T-helper 1 cell treated with Interleukin-12 subunit alpha and Interleukin-12 subunit beta and Interleukin-4 antibody, amounts not matched to agents 30 μg/mL and 1 μg/mL, for 36 hours (primary cell): ENCODE data around the gene GRM1.

Source experiments
- H3K27ac Mint-ChIP-seq: one replicate; pipeline ENCODE4 v1.8.0; 2021; ENCODE audit warnings: mild to moderate bottlenecking, mixed read lengths
- H3K27me3 Mint-ChIP-seq: one replicate; pipeline ENCODE4 v1.8.0; 2021; ENCODE audit warnings: low read depth, mixed read lengths
- H3K36me3 Mint-ChIP-seq: one replicate; pipeline ENCODE4 v1.8.0; 2021; ENCODE audit warnings: low read depth, mixed read lengths
- H3K4me1 Mint-ChIP-seq: one replicate; pipeline ENCODE4 v1.8.0; 2021; ENCODE audit warnings: low read depth, mixed read lengths
- H3K4me3 Mint-ChIP-seq: one replicate; pipeline ENCODE4 v1.8.0; 2021; ENCODE audit warnings: mild to moderate bottlenecking, moderate library complexity, mixed read lengths
- H3K9me3 Mint-ChIP-seq: one replicate; pipeline ENCODE4 v1.8.0; 2021; ENCODE audit warnings: mixed read lengths

GRM1 gene

DNA sequence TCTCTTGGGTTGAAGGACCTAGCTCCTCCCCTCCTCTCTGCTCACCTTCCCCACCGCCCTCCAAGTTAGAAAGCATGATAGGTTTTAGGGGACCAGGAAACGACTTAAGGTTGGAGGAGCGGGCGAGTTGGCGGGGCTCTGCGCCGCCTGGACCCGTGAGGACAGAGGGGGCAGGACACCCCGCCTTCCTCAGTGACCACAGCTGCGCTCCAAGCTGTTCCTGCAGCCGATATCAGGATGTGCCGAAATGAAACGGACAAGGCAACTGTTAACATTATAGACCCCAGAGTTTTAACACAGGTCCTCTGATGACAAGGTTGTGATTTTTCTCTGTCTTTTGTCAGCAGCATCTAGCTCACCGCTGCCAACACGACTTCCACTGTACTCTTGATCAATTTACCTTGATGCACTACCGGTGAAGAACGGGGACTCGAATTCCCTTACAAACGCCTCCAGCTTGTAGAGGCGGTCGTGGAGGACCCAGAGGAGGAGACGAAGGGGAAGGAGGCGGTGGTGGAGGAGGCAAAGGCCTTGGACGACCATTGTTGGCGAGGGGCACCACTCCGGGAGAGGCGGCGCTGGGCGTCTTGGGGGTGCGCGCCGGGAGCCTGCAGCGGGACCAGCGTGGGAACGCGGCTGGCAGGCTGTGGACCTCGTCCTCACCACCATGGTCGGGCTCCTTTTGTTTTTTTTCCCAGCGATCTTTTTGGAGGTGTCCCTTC, at the start of gene GRM1:
Gene GRM1, plus strand, starts transcription at position 212 of the 722 bp plus-strand sequence. Its CDS starts 456 bp downstream, at position 668.
- no peaks in the 10 kb centered on the region for H3K36me3 Mint-ChIP-seq
- H3K4me3 Mint-ChIP-seq: no peak within 1 kb of the TSS
- no peak within 1 kb of the TSS for H3K27ac Mint-ChIP-seq
- H3K4me1 Mint-ChIP-seq: no peaks in the 10 kb centered on the region
- H3K9me3 Mint-ChIP-seq: peaks cover 3% of the 10 kb centered on the region
- H3K27me3 Mint-ChIP-seq: peaks cover 40% of the 10 kb centered on the region

DNA sequence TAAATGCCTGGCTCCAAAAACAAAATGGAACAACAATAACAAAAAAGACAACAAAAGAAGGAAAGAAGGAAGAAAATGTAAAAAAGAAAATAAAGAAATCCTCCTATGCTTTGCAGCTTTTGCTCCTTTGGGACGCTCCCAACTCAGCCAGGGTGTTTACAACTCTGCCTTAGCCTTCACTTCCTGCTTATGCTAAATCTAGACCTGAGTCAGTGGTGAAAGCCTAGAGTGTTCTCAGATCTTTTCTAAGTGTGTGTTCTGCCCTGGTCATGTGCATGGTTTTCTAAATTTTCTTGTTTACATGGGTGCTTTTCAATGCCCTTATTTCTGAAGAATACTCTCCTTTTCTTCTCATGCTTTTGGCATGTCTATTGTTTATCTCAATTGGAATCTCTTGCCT, 19.5 kb upstream of the GRM1 start:
- H3K27ac Mint-ChIP-seq: no peak overlapping the region
- H3K9me3 Mint-ChIP-seq: peaks cover 10% of the 10 kb centered on the region
- H3K36me3 Mint-ChIP-seq: no peaks in the 10 kb centered on the region
- H3K4me3 Mint-ChIP-seq: no peak overlapping the region
- no peaks in the 10 kb centered on the region for H3K27me3 Mint-ChIP-seq
- no peaks in the 10 kb centered on the region for H3K4me1 Mint-ChIP-seq

DNA sequence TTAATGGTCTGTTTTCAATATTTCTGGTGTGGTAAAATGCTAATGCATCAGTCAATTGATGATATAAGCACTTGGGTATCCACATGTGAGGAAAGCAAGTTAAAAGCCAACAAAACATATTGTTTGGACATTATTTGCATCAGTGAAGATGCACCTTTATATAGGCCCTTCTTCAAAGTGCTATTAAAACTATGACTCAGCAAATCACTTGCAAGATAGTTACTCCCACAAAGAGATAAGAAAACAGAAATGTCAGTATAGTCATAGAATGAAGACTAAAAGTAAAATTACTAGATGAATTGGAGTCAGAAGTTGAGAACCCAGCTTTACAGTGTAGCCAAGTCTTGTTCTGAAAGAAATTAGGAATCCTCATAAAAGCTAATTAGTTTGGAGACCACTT, 14.6 kb upstream of the GRM1 start:
- H3K36me3 Mint-ChIP-seq: no peaks in the 10 kb centered on the region
- H3K9me3 Mint-ChIP-seq: peaks cover 7% of the 10 kb centered on the region
- H3K4me3 Mint-ChIP-seq: no peak overlapping the region
- H3K4me1 Mint-ChIP-seq: no peaks in the 10 kb centered on the region
- no peak overlapping the region for H3K27ac Mint-ChIP-seq
- no peaks in the 10 kb centered on the region for H3K27me3 Mint-ChIP-seq

DNA sequence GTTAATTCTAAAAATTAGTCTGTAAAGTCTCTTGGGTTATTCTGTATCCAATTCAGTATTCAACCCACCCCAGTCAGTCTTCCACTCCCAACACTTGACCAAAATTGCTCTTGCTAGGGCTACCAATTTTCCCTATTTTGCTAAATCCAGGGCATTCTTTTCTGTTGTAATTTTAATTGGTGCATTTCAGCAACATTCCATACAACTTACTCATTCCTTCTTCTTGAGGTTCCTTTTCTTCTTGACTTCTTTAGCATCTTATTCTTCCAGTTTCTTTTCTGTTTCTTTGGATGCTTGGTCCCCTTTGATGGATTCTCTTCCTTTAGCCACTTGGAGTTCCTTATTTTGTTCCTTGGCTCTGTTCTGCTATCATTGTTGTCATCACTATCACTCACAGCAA, 11.2 kb upstream of the GRM1 start:
- no peak overlapping the region for H3K27ac Mint-ChIP-seq
- no peaks in the 10 kb centered on the region for H3K9me3 Mint-ChIP-seq
- H3K4me3 Mint-ChIP-seq: no peak overlapping the region
- no peaks in the 10 kb centered on the region for H3K4me1 Mint-ChIP-seq
- peaks cover 3% of the 10 kb centered on the region for H3K27me3 Mint-ChIP-seq
- no peaks in the 10 kb centered on the region for H3K36me3 Mint-ChIP-seq

DNA sequence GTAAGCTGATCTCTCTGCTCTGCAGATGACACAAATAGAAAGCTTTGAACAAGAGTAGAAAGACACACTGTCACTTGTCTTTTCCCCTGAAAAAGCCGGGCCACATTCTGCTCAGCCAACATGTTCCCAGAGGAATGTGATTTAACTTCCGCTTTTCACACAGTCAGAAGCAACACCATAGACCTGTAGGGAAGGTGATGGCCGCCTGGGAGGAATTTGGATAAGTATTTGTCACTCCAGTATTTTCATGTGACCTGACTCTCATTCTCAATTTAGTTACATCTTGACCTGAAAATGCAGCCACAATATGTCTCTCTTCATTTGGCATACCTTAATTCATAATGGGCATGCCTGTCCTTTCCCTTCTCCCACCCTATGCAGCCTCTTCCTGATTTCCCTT, 2.0 kb upstream of the GRM1 start:
- Mint-ChIP-seq H3K36me3 (no peaks in the 10 kb centered on the region), H3K27ac (no peak overlapping the region), H3K27me3 (peaks cover 40% of the 10 kb centered on the region), H3K4me3 (no peak overlapping the region), H3K9me3 (peaks cover 3% of the 10 kb centered on the region), H3K4me1 (no peaks in the 10 kb centered on the region)

DNA sequence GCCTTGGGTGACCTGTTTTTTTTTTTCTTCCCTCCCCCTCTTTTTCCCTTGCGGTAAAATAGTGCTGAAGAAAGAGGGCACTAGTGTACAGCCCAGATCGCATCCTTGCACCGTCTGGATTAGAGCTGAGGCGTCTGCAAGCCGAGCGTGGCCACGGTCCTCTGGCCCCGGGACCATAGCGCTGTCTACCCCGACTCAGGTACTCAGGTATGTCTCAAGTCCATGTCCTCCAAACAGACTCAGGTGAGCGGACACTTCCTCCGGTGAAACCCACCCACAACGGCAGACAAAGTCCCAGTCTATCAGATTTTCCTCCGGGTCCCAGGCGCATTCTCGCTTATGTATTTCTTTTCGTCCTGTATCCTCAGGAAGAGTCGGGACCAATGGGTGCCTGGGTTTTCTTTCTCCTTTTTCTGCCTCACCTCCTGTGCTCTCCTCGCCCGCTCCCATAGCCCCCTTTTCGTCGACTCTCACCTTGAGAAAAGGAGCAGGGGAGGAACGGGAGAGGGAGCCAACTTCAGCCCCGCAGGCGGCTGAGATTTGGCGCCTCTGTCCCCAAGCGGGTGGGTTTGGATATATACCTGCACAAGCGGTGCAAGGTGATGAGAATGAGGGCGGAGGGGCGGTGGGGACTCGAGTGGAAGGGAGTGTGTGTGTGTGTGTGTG, 1.1 kb upstream of the GRM1 start:
- Mint-ChIP-seq H3K4me1 (no peaks in the 10 kb centered on the region), H3K36me3 (no peaks in the 10 kb centered on the region), H3K27ac (no peak overlapping the region), H3K9me3 (peaks cover 3% of the 10 kb centered on the region), H3K27me3 (peaks cover 40% of the 10 kb centered on the region), H3K4me3 (no peak overlapping the region)

DNA sequence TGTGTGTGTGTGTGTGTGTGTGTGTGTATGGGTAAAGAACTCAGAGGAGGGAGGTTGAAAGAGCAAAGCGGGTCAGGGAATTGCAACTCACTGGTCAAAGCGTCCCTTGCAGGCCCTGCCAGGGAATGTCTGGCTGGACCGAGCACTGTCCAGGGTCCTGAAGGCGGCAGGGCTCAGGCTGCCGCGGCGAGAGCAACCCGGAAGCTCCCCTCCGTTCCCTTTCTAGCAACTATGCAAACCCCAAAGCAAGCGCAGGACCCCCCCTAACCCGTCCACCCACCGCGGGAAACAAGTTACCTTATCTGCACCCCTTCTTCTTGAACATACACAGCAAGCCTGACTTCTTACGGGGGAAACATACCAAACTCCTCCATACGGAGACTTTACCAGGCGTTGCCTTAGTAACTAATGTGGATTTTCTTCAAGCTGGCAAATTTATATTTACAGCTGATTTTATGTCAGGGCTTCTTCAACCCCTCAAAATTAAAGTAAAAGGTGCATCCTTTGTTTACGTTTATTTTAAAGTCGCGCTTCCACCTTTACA, 538 bp upstream of the GRM1 start:
- Mint-ChIP-seq H3K9me3 (peaks cover 3% of the 10 kb centered on the region), H3K27me3 (peaks cover 40% of the 10 kb centered on the region), H3K27ac (no peak overlapping the region), H3K36me3 (no peaks in the 10 kb centered on the region), H3K4me3 (no peak overlapping the region), H3K4me1 (no peaks in the 10 kb centered on the region)

DNA sequence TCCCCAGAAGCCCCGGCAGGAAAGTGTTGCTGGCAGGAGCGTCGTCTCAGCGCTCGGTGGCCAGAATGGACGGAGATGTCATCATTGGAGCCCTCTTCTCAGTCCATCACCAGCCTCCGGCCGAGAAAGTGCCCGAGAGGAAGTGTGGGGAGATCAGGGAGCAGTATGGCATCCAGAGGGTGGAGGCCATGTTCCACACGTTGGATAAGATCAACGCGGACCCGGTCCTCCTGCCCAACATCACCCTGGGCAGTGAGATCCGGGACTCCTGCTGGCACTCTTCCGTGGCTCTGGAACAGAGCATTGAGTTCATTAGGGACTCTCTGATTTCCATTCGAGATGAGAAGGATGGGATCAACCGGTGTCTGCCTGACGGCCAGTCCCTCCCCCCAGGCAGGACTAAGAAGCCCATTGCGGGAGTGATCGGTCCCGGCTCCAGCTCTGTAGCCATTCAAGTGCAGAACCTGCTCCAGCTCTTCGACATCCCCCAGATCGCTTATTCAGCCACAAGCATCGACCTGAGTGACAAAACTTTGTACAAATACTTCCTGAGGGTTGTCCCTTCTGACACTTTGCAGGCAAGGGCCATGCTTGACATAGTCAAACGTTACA, 817 bp downstream of the GRM1 start:
- no peaks in the 10 kb centered on the region for H3K36me3 Mint-ChIP-seq
- H3K27me3 Mint-ChIP-seq: peaks cover 40% of the 10 kb centered on the region
- H3K27ac Mint-ChIP-seq: no peak overlapping the region

DNA sequence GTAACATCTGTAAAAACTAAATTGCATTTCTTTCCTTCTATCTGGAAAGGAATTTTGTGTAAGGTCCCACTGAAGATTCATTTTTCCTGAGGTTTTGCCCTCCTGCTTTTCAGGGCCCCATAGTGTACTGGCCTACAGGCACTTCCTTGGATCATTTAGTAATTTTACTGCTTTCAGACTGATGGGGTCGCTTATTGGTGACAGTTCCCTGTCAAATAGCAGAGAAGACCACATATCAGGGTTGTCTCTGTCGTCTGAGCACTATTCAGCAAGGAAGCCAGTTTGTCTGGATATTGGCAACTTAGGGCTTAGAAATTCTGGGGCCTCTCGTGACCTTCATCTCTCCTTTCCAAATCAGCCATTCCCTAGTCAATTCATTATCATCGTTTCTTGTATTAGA, 3.5 kb downstream of the GRM1 start:
- Mint-ChIP-seq H3K27me3 (peaks cover 34% of the 10 kb centered on the region), H3K36me3 (no peaks in the 10 kb centered on the region), H3K27ac (no peak overlapping the region), H3K4me3 (no peak overlapping the region), H3K9me3 (peaks cover 3% of the 10 kb centered on the region), H3K4me1 (no peaks in the 10 kb centered on the region)

More for the DNA sequence above, 817 bp downstream of the GRM1 start:
- H3K4me1 Mint-ChIP-seq: no peaks in the 10 kb centered on the region
- no peak overlapping the region for H3K4me3 Mint-ChIP-seq
- peaks cover 3% of the 10 kb centered on the region for H3K9me3 Mint-ChIP-seq

DNA sequence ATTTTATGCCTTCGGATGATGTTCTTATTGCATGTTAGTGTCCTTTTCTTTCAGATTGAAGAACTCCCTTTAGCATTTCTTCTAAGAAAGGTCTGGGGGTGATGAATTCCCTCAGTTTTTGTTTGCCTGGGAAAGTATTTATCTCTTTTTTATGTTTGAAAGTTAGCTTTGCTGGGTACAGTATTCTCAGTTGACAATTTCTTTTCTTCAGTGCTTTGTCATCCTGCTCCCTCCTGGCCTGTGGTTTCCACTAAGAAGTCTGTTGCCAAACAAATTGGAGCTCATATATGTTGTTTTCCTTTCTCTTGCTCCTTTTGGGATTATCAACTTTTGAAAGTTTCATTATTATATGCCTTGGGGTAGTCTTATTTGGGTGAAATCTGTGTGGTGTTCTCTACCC, 11.5 kb downstream of the GRM1 start:
- no peaks in the 10 kb centered on the region for H3K4me1 Mint-ChIP-seq
- peaks cover 18% of the 10 kb centered on the region for H3K9me3 Mint-ChIP-seq
- H3K36me3 Mint-ChIP-seq: no peaks in the 10 kb centered on the region
- no peaks in the 10 kb centered on the region for H3K27me3 Mint-ChIP-seq
- H3K27ac Mint-ChIP-seq: no peak overlapping the region
- H3K4me3 Mint-ChIP-seq: no peak overlapping the region

DNA sequence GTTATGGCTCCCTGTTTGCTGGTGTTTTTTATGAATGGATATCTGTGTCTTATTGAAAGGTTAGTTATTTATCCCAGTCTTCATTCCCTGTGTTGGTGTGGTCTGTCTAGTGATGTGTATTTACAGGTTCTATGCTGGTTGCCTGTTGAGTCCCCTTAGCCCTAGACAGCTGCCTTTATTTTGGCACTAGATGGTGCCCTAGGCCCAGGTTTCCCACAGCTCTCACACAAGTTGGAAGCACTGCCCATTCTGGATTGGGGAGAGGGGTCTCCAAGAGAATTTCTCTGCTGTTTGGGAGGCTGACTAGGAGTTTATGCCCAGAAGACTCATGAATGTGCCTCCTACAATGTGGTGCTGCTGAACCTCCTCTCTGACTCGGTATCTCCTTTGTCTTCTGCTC, 12.4 kb downstream of the GRM1 start:
- Mint-ChIP-seq H3K9me3 (peaks cover 18% of the 10 kb centered on the region), H3K27me3 (no peaks in the 10 kb centered on the region), H3K36me3 (no peaks in the 10 kb centered on the region), H3K27ac (no peak overlapping the region), H3K4me1 (no peaks in the 10 kb centered on the region), H3K4me3 (no peak overlapping the region)

DNA sequence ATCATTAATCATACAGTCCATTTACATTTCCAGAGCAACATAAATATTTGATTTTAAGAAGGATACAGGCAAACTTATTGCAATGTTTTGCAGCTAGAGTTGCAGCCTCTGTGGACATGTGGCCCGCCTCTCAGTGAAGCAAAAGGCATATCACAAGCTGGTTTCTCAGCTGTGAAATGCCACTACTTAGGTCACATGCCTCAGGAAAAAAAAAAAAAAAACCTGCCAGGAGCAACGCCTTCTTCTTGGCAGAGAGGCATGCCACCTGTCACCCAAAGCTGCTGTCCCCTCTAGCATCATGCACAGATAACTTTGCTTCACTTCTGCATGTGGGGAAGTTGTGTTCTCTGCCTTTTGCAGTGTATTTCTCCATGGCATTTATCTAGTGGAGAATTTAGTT, 18.5 kb downstream of the GRM1 start:
- no peak overlapping the region for H3K27ac Mint-ChIP-seq
- no peaks in the 10 kb centered on the region for H3K4me1 Mint-ChIP-seq
- no peaks in the 10 kb centered on the region for H3K9me3 Mint-ChIP-seq
- no peaks in the 10 kb centered on the region for H3K27me3 Mint-ChIP-seq
- H3K36me3 Mint-ChIP-seq: no peaks in the 10 kb centered on the region
- H3K4me3 Mint-ChIP-seq: no peak overlapping the region

DNA sequence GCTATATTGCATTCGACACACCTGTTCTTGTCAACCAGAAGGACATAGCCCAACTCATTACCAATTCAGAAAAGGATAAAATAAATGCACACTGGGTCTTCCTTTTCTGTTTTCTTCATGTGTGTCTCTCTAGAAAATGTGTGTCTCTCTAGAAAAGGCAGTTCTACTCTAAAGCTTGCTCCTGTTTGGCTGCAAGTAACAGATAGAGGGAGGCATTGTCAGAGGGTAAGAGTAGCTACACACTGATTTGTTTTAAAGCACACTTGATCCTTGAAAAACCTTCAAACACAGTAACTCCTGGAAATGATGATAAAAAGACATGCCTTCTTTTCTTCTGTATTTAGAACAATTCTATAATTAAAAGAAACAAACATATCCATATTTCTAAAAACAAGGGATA, 21.3 kb downstream of the GRM1 start:
- no peaks in the 10 kb centered on the region for H3K9me3 Mint-ChIP-seq
- H3K4me1 Mint-ChIP-seq: no peaks in the 10 kb centered on the region
- H3K27me3 Mint-ChIP-seq: no peaks in the 10 kb centered on the region
- no peak overlapping the region for H3K4me3 Mint-ChIP-seq
- no peak overlapping the region for H3K27ac Mint-ChIP-seq
- no peaks in the 10 kb centered on the region for H3K36me3 Mint-ChIP-seq

DNA sequence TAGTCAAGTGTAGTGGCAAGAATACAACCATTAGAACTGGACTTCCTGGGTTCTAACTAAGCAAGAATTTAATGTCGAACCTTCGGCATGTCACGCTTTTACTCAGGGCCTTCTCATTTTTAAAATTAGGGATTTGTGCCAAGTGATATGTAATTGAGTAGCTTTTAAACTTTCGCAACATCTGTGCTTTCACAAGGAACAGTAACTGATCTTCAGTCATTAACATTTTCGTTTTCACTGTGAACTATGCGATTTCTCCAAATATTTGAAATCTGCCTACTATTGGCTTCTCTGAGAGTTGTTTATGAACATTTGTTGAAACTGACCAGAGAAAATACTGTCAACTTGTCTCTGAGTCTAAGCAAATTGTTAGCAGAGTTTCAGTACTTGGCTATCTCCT, 27.6 kb downstream of the GRM1 start:
- Mint-ChIP-seq H3K36me3 (no peaks in the 10 kb centered on the region), H3K27ac (no peak overlapping the region), H3K27me3 (no peaks in the 10 kb centered on the region), H3K4me1 (no peaks in the 10 kb centered on the region), H3K9me3 (no peaks in the 10 kb centered on the region), H3K4me3 (no peak overlapping the region)

DNA sequence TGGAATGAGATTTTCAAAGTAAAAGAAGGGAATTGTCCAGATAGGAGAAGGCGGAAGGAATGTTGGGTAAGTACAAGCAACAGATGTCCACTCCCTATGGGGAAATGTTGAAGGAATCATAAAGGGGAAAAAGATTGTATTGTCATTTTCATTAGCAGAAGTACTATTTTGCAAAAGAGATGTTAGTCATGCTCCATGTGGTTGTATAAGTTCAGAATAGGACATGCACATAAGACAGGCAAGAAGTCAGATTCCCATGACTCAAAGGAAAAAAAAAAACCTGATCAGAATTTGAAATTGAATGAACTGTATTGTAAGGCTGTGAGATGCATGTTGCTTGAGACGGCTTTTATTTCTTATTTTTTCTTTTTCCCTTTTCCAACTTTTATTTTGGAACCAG, 36.8 kb downstream of the GRM1 start:
- no peak overlapping the region for H3K27ac Mint-ChIP-seq
- no peaks in the 10 kb centered on the region for H3K36me3 Mint-ChIP-seq
- H3K27me3 Mint-ChIP-seq: no peaks in the 10 kb centered on the region
- no peak overlapping the region for H3K4me3 Mint-ChIP-seq
- H3K4me1 Mint-ChIP-seq: no peaks in the 10 kb centered on the region
- H3K9me3 Mint-ChIP-seq: no peaks in the 10 kb centered on the region
